ENCODE measurements around the gene LRP1. TPM values are rescaled to one million over a fixed set of nuclear protein-coding genes. Genes with fewer than 3 reads are reported as not detected.

LRP1 gene
- total RNA-seq, 1 donor from 2014 or later, result 95.7 TPM

GRCh38 chr12:57241402-57242310, 113.4 kb downstream of the LRP1 start:
- H3K27ac Mint-ChIP-seq, result no peak overlapping the region
- H3K4me3 Mint-ChIP-seq (ENCODE audit: low read depth), result no peak overlapping the region
- H3K36me3 Mint-ChIP-seq (ENCODE audit: insufficient read depth), result peaks cover 1% of the 10 kb centered on the region
- peaks cover 22% of the 10 kb centered on the region for H3K4me1 Mint-ChIP-seq (ENCODE audit: low read depth)
- H3K9me3 Mint-ChIP-seq (ENCODE audit: low read depth), result no peaks in the 10 kb centered on the region
- TF ChIP-seq, protein P1, sequence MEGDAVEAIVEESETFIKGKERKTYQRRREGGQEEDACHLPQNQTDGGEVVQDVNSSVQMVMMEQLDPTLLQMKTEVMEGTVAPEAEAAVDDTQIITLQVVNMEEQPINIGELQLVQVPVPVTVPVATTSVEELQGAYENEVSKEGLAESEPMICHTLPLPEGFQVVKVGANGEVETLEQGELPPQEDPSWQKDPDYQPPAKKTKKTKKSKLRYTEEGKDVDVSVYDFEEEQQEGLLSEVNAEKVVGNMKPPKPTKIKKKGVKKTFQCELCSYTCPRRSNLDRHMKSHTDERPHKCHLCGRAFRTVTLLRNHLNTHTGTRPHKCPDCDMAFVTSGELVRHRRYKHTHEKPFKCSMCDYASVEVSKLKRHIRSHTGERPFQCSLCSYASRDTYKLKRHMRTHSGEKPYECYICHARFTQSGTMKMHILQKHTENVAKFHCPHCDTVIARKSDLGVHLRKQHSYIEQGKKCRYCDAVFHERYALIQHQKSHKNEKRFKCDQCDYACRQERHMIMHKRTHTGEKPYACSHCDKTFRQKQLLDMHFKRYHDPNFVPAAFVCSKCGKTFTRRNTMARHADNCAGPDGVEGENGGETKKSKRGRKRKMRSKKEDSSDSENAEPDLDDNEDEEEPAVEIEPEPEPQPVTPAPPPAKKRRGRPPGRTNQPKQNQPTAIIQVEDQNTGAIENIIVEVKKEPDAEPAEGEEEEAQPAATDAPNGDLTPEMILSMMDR (IDR thresholded peaks at IDR 0.05; ENCODE audit: unreplicated experiment), result no peak
- H3K27me3 Mint-ChIP-seq, result peaks cover 74% of the 10 kb centered on the region
- no peak for DNase-seq (ENCODE audit: low spot score, unreplicated experiment)

DNA sequence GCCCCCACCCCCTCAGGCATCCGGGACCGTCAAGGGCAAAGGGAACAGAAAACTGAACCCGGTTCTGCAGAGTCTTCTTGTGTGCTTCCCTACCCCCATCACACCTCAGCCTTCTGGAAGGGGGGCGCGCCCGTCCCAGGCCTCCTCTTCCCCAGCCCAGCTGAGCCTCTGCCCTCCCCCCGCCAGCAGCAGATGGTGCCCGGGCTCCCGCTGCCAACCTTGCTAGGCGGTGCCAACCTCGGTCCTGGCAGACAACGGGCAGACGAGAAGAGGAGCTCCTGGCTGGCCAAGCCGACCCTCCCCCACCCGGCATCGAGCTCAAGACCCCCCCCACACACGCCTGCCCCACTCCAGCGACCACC, 114.0 kb downstream of the LRP1 start:
- H3K27ac Mint-ChIP-seq, result no peak overlapping the region
- peak overlapping the region; percentile 52 for H3K4me3 Mint-ChIP-seq (ENCODE audit: low read depth)
- no peaks in the 10 kb centered on the region for H3K9me3 Mint-ChIP-seq (ENCODE audit: low read depth)
- TF ChIP-seq, protein P1 (IDR thresholded peaks at IDR 0.05; ENCODE audit: unreplicated experiment), result no peak
- H3K36me3 Mint-ChIP-seq (ENCODE audit: insufficient read depth), result no peaks in the 10 kb centered on the region
- H3K4me1 Mint-ChIP-seq (ENCODE audit: low read depth), result peaks cover 22% of the 10 kb centered on the region
- peaks cover 67% of the 10 kb centered on the region for H3K27me3 Mint-ChIP-seq
- no peak for DNase-seq (ENCODE audit: low spot score, unreplicated experiment)

GRCh38 chr12:57242691-57243454, 114.6 kb downstream of the LRP1 start:
- DNase-seq (ENCODE audit: low spot score, unreplicated experiment), result peak; percentile 88
- Mint-ChIP-seq H3K4me3 (ENCODE audit: low read depth) (peak overlapping the region; percentile 66), H3K36me3 (ENCODE audit: insufficient read depth) (no peaks in the 10 kb centered on the region), H3K27me3 (peaks cover 62% of the 10 kb centered on the region), H3K4me1 (ENCODE audit: low read depth) (peaks cover 19% of the 10 kb centered on the region), H3K27ac (peak overlapping the region; percentile 54), H3K9me3 (ENCODE audit: low read depth) (no peaks in the 10 kb centered on the region)
- TF ChIP-seq, protein P1 (IDR thresholded peaks at IDR 0.05; ENCODE audit: unreplicated experiment), result peak; percentile 76

DNA sequence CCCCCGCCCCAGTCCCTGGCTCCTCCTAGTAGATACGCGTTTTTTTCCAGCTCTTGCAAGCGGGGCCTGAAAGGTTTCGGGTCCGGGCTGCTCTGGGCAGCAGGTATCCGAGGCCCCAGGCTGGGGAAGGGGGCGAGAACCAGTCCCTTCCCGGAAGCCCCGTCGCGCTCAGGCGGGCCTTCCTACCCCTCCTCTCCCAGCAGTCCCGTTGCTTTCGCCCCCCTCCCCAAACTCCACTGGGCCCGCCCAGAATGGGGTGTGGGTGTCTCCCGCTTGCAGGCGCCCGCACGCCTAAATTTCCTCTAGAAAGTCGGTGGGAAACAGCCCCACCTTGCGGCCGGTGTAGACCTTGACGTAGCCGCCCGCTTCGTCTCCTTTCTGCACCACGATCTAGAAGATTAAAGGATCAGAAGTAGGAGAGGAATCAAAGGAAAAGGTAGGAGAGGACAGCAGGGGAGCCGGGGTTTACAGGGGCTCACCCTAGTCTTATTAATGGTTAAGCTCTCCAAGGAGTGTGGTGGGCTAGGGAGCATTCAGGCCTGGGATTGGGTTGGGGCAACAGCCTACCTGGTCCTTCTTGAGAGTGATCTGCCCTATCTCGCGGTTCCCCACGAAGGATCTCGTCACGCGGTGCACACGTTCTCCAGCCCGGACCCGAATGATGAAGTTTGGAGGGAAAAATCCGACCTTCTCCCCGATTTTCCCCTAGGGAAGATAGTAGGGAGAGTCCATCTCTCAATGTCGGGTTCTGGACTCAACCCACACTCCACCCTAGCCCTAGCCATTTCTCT, 115.4 kb downstream of the LRP1 start:
- Mint-ChIP-seq H3K27ac (no peak overlapping the region), H3K4me1 (ENCODE audit: low read depth) (peaks cover 17% of the 10 kb centered on the region)

More for the DNA sequence above, 115.4 kb downstream of the LRP1 start:
- DNase-seq (ENCODE audit: low spot score, unreplicated experiment), result peak; percentile 67
- H3K27me3 Mint-ChIP-seq, result peaks cover 55% of the 10 kb centered on the region
- H3K9me3 Mint-ChIP-seq (ENCODE audit: low read depth), result no peaks in the 10 kb centered on the region
- no peaks in the 10 kb centered on the region for H3K36me3 Mint-ChIP-seq (ENCODE audit: insufficient read depth)
- H3K4me3 Mint-ChIP-seq (ENCODE audit: low read depth), result peak overlapping the region; percentile 66
- TF ChIP-seq, protein P1 (IDR thresholded peaks at IDR 0.05; ENCODE audit: unreplicated experiment), result peak; percentile 77
